Measurements from ENCODE around the gene CHST8. TPM values are rescaled to one million over a fixed set of nuclear protein-coding genes. Genes with fewer than 3 reads are reported as not detected.

The CHST8 gene
- total and polyA plus RNA-seq, 9 donors, result 0.09 to 1.4 (median 0.36) TPM

GRCh38 chr19:33640773-33641172 lies 19.0 kb downstream of the CHST8 start:
- Histone ChIP-seq H3K4me3 (ENCODE audit: low read length) (no peak overlapping the region), H3K27ac (ENCODE audit: low read length) (no peak overlapping the region), H3K27me3 (ENCODE audit: control insufficient read depth, insufficient read depth, low read length) (peaks cover 8% of the 10 kb centered on the region), H3K4me1 (ENCODE audit: control insufficient read depth, insufficient read depth, low read length) (no peaks in the 10 kb centered on the region), H3K36me3 (ENCODE audit: control insufficient read depth, insufficient read depth, low read length) (no peaks in the 10 kb centered on the region), H3K9me3 (replicated peaks; ENCODE audit: control insufficient read depth, low read depth, low read length) (no peaks in the 10 kb centered on the region)
- no peak for DNase-seq
- WGBS (ENCODE audit: insufficient coverage), result 68% methylated on average over 4 of the region's 9 CpGs

GRCh38 chr19:33641261-33641660 lies 19.5 kb downstream of the CHST8 start:
- no peak for DNase-seq
- Histone ChIP-seq H3K36me3 (ENCODE audit: control insufficient read depth, insufficient read depth, low read length) (no peaks in the 10 kb centered on the region), H3K27me3 (ENCODE audit: control insufficient read depth, insufficient read depth, low read length) (peaks cover 8% of the 10 kb centered on the region), H3K4me1 (ENCODE audit: control insufficient read depth, insufficient read depth, low read length) (no peaks in the 10 kb centered on the region), H3K9me3 (replicated peaks; ENCODE audit: control insufficient read depth, low read depth, low read length) (no peaks in the 10 kb centered on the region), H3K27ac (ENCODE audit: low read length) (no peak overlapping the region), H3K4me3 (ENCODE audit: low read length) (no peak overlapping the region)
- 90% methylated on average over 2 of the region's 5 CpGs for WGBS (ENCODE audit: insufficient coverage)

- no peak overlapping the region for H3K4me3 ChIP-seq (ENCODE audit: low read length)
- no peaks in the 10 kb centered on the region for H3K36me3 ChIP-seq (ENCODE audit: control insufficient read depth, insufficient read depth, low read length)
- no peaks in the 10 kb centered on the region for H3K4me1 ChIP-seq (ENCODE audit: control insufficient read depth, insufficient read depth, low read length)
- DNase-seq, result no peak
- H3K9me3 ChIP-seq (replicated peaks; ENCODE audit: control insufficient read depth, low read depth, low read length), result no peaks in the 10 kb centered on the region
- peaks cover 8% of the 10 kb centered on the region for H3K27me3 ChIP-seq (ENCODE audit: control insufficient read depth, insufficient read depth, low read length)
- no peak overlapping the region for H3K27ac ChIP-seq (ENCODE audit: low read length)
- WGBS (ENCODE audit: insufficient coverage), result 74% methylated on average over 4 of the region's 7 CpGs
Measured at GRCh38 chr19:33641956-33642498, 20.3 kb downstream of the CHST8 start.

- H3K27me3 ChIP-seq (ENCODE audit: control insufficient read depth, insufficient read depth, low read length), result no peaks in the 10 kb centered on the region
- H3K36me3 ChIP-seq (ENCODE audit: control insufficient read depth, insufficient read depth, low read length), result no peaks in the 10 kb centered on the region
- H3K4me3 ChIP-seq (ENCODE audit: low read length), result no peak overlapping the region
- no peaks in the 10 kb centered on the region for H3K9me3 ChIP-seq (replicated peaks; ENCODE audit: control insufficient read depth, low read depth, low read length)
- H3K27ac ChIP-seq (ENCODE audit: low read length), result no peak overlapping the region
- 87% methylated on average over 3 of the region's 9 CpGs for WGBS (ENCODE audit: insufficient coverage)
- no peak for DNase-seq
- H3K4me1 ChIP-seq (ENCODE audit: control insufficient read depth, insufficient read depth, low read length), result no peaks in the 10 kb centered on the region
Measured at GRCh38 chr19:33644284-33644836, 22.6 kb downstream of the CHST8 start.

- Histone ChIP-seq H3K36me3 (ENCODE audit: control insufficient read depth, insufficient read depth, low read length) (no peaks in the 10 kb centered on the region), H3K4me1 (ENCODE audit: control insufficient read depth, insufficient read depth, low read length) (no peaks in the 10 kb centered on the region), H3K4me3 (ENCODE audit: low read length) (no peak overlapping the region), H3K27me3 (ENCODE audit: control insufficient read depth, insufficient read depth, low read length) (no peaks in the 10 kb centered on the region), H3K27ac (ENCODE audit: low read length) (no peak overlapping the region), H3K9me3 (replicated peaks; ENCODE audit: control insufficient read depth, low read depth, low read length) (no peaks in the 10 kb centered on the region)
- WGBS (ENCODE audit: insufficient coverage), result 88% methylated on average over 3 of the region's 4 CpGs
- DNase-seq, result no peak
Measured at GRCh38 chr19:33646306-33646705, 24.6 kb downstream of the CHST8 start.

- Histone ChIP-seq H3K27me3 (ENCODE audit: control insufficient read depth, insufficient read depth, low read length) (no peaks in the 10 kb centered on the region), H3K4me3 (ENCODE audit: low read length) (no peak overlapping the region), H3K9me3 (replicated peaks; ENCODE audit: control insufficient read depth, low read depth, low read length) (no peaks in the 10 kb centered on the region), H3K36me3 (ENCODE audit: control insufficient read depth, insufficient read depth, low read length) (no peaks in the 10 kb centered on the region), H3K27ac (ENCODE audit: low read length) (no peak overlapping the region), H3K4me1 (ENCODE audit: control insufficient read depth, insufficient read depth, low read length) (no peaks in the 10 kb centered on the region)
- no peak for DNase-seq
- WGBS (ENCODE audit: insufficient coverage), result 81% methylated on average over 6 of the region's 6 CpGs
Measured at GRCh38 chr19:33647146-33647545, 25.4 kb downstream of the CHST8 start.

- 38% methylated on average over 2 of the region's 4 CpGs for WGBS (ENCODE audit: insufficient coverage)
- H3K36me3 ChIP-seq (ENCODE audit: control insufficient read depth, insufficient read depth, low read length), result no peaks in the 10 kb centered on the region
- DNase-seq, result no peak
- H3K9me3 ChIP-seq (replicated peaks; ENCODE audit: control insufficient read depth, low read depth, low read length), result no peaks in the 10 kb centered on the region
- H3K27ac ChIP-seq (ENCODE audit: low read length), result no peak overlapping the region
- no peaks in the 10 kb centered on the region for H3K27me3 ChIP-seq (ENCODE audit: control insufficient read depth, insufficient read depth, low read length)
- H3K4me3 ChIP-seq (ENCODE audit: low read length), result no peak overlapping the region
- no peaks in the 10 kb centered on the region for H3K4me1 ChIP-seq (ENCODE audit: control insufficient read depth, insufficient read depth, low read length)
Measured at GRCh38 chr19:33649627-33650305, 28.0 kb downstream of the CHST8 start.

- no peak for DNase-seq
- Histone ChIP-seq H3K4me3 (ENCODE audit: low read length) (no peak overlapping the region), H3K9me3 (replicated peaks; ENCODE audit: control insufficient read depth, low read depth, low read length) (no peaks in the 10 kb centered on the region), H3K4me1 (ENCODE audit: control insufficient read depth, insufficient read depth, low read length) (no peaks in the 10 kb centered on the region), H3K27ac (ENCODE audit: low read length) (no peak overlapping the region), H3K27me3 (ENCODE audit: control insufficient read depth, insufficient read depth, low read length) (no peaks in the 10 kb centered on the region), H3K36me3 (ENCODE audit: control insufficient read depth, insufficient read depth, low read length) (no peaks in the 10 kb centered on the region)
- 56% methylated on average over 1 of the region's 2 CpGs for WGBS (ENCODE audit: insufficient coverage)
Measured at GRCh38 chr19:33653684-33654083, 31.9 kb downstream of the CHST8 start.

- Histone ChIP-seq H3K9me3 (replicated peaks; ENCODE audit: control insufficient read depth, low read depth, low read length) (no peaks in the 10 kb centered on the region), H3K27ac (ENCODE audit: low read length) (no peak overlapping the region), H3K36me3 (ENCODE audit: control insufficient read depth, insufficient read depth, low read length) (no peaks in the 10 kb centered on the region), H3K4me3 (ENCODE audit: low read length) (no peak overlapping the region), H3K27me3 (ENCODE audit: control insufficient read depth, insufficient read depth, low read length) (no peaks in the 10 kb centered on the region), H3K4me1 (ENCODE audit: control insufficient read depth, insufficient read depth, low read length) (no peaks in the 10 kb centered on the region)
- no peak for DNase-seq
- 96% methylated on average over 3 of the region's 7 CpGs for WGBS (ENCODE audit: insufficient coverage)
Measured at GRCh38 chr19:33654840-33655508, 33.2 kb downstream of the CHST8 start.

GRCh38 chr19:33659835-33660234 lies 38.1 kb downstream of the CHST8 start:
- Histone ChIP-seq H3K36me3 (ENCODE audit: control insufficient read depth, insufficient read depth, low read length) (no peaks in the 10 kb centered on the region), H3K9me3 (replicated peaks; ENCODE audit: control insufficient read depth, low read depth, low read length) (no peaks in the 10 kb centered on the region), H3K27ac (ENCODE audit: low read length) (no peak overlapping the region), H3K4me3 (ENCODE audit: low read length) (no peak overlapping the region), H3K27me3 (ENCODE audit: control insufficient read depth, insufficient read depth, low read length) (no peaks in the 10 kb centered on the region), H3K4me1 (ENCODE audit: control insufficient read depth, insufficient read depth, low read length) (no peaks in the 10 kb centered on the region)
- 93% methylated on average over 2 of the region's 5 CpGs for WGBS (ENCODE audit: insufficient coverage)
- DNase-seq, result no peak
